GM12865 (cell line): ENCODE data around the gene POC5.

ENCODE experiments used
- DNase-seq: peaks from one replicate; pipeline ENCODE4 v3.0.0; 2010; ENCODE audit warnings: low read depth
- H3K4me3 ChIP-seq: 2 replicates; pipeline ENCODE4 v1.5.1; 2011; ENCODE audit warnings: mild to moderate bottlenecking, low read depth, low read length, control low read depth
- TF ChIP-seq, protein P1 (sequence below): IDR thresholded peaks from 2 replicates; pipeline ENCODE4 v1.5.1; 2011; ENCODE audit warnings: low read length, control low read depth, low read depth, inconsistent platforms; ENCODE audit not compliant: insufficient read depth; ENCODE audit errors: missing control alignments

The POC5 gene

DNA sequence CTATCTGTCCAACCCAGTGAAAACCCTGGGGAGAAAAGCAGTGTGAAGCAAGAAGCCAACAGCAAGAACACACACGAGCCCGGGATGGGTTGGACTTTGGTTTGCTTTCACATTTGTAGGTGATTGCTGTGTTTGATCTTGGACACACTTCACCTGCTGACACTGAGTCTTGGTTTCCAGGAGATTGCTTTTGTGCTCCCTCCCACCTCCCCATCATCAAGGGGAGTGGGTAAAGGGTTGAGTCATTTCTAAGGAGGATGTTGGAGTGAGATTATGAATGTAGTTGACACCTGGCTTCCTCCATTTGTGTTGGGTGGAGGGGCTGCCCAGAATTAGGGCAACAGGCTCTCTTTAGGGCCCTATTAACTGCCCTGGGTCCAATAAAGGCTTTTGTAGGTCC lies 68.5 kb downstream of the POC5 start:
- DNase-seq: peak; percentile 67
- TF ChIP-seq, protein P1, sequence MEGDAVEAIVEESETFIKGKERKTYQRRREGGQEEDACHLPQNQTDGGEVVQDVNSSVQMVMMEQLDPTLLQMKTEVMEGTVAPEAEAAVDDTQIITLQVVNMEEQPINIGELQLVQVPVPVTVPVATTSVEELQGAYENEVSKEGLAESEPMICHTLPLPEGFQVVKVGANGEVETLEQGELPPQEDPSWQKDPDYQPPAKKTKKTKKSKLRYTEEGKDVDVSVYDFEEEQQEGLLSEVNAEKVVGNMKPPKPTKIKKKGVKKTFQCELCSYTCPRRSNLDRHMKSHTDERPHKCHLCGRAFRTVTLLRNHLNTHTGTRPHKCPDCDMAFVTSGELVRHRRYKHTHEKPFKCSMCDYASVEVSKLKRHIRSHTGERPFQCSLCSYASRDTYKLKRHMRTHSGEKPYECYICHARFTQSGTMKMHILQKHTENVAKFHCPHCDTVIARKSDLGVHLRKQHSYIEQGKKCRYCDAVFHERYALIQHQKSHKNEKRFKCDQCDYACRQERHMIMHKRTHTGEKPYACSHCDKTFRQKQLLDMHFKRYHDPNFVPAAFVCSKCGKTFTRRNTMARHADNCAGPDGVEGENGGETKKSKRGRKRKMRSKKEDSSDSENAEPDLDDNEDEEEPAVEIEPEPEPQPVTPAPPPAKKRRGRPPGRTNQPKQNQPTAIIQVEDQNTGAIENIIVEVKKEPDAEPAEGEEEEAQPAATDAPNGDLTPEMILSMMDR: no peak
- H3K4me3 ChIP-seq: no peak overlapping the region

GRCh38 chr5:75640826-75641225 lies 76.4 kb downstream of the POC5 start:
- H3K4me3 ChIP-seq: no peak overlapping the region
- DNase-seq: no peak
- TF ChIP-seq, protein P1: no peak

GRCh38 chr5:75640395-75640794 lies 76.8 kb downstream of the POC5 start:
- TF ChIP-seq, protein P1: no peak
- no peak for DNase-seq
- no peak overlapping the region for H3K4me3 ChIP-seq

DNA sequence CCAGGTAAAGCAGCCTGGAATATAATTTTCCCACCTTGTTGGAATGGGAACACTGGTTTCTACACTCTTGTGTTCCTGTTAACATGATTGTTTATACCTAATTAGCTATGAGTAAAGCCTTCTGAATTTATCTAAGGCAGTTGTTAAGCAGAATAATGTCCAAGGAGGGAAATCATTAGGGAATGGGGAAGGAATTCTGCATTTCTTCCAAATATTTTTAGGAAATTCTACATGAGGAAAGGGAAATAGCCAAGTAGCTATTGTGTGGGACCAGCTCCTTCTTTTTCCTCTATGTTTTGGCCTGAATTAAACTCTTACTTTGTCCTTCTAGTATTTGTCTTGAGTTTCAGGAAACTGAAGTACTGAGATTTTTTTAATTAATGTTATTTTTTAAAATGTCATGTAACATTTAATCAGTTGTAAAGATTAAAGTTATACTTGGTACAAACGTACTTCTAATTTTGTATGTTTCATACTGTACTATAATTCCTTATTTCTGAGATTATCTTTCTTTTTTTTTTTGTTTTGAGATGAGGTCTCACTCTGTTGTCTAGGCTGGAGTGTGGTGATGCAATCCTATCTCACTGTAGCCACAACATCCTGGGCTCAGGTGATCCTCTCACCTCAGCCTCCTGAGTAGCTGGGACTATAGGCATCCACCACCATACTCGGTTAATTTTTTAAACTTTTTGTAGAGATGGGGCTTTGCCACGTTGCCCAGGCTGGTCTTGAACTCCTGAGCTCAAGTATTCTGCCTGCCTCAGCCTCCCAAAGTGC lies 77.5 kb downstream of the POC5 start:
- no peak for DNase-seq
- TF ChIP-seq, protein P1: no peak
- no peak overlapping the region for H3K4me3 ChIP-seq

GRCh38 chr5:75637949-75638348 lies 79.3 kb downstream of the POC5 start:
- no peak overlapping the region for H3K4me3 ChIP-seq
- TF ChIP-seq, protein P1: no peak
- DNase-seq: no peak

- H3K4me3 ChIP-seq: no peak overlapping the region
- DNase-seq: no peak
- TF ChIP-seq, protein P1: no peak
Measured at GRCh38 chr5:75632321-75632720, 84.9 kb downstream of the POC5 start.

- H3K4me3 ChIP-seq: no peak overlapping the region
- TF ChIP-seq, protein P1: no peak
- no peak for DNase-seq
Measured at GRCh38 chr5:75630875-75631274, 86.4 kb downstream of the POC5 start.
